Epithelial cell of esophagus (primary cell): ENCODE data around the gene C1QTNF3.
A peak's percentile ranks its signal among the peaks of the same experiment; 100 is the strongest.

Source experiments
- DNase-seq: peaks from one replicate; pipeline ENCODE4 v3.0.0; 2010; ENCODE audit warnings: low read depth
- H3K4me3 ChIP-seq: 2 replicates; pipeline ENCODE4 v1.5.1; 2011; ENCODE audit warnings: mild to moderate bottlenecking, low read length, control low read depth
- TF ChIP-seq, protein P1 (sequence below): IDR thresholded peaks from 2 replicates; pipeline ENCODE4 v1.5.1; 2011; ENCODE audit warnings: low read depth, mild to moderate bottlenecking, low read length, control low read depth, inconsistent platforms; ENCODE audit not compliant: insufficient read depth; ENCODE audit errors: missing control alignments

Gene C1QTNF3

DNA sequence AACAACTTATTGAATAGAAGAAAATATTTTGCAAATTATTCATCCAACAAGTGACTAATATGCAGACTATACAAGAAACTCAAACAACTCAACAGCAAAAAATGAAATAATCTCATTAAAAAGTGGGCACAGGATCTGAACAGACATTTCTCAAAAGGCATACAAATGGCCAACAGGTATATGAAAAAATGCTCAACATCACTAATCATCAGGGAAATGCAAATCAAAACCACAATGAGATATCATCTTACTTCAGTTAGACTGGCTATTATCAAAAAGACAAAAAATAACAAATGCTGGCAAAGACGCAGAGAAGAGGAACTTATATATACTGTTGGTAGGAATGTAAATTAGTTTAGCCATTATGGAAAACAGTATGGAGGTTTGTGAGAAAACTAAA is 33.4 kb downstream of the C1QTNF3 start:
- DNase-seq: peak; percentile 26
- TF ChIP-seq, protein P1, sequence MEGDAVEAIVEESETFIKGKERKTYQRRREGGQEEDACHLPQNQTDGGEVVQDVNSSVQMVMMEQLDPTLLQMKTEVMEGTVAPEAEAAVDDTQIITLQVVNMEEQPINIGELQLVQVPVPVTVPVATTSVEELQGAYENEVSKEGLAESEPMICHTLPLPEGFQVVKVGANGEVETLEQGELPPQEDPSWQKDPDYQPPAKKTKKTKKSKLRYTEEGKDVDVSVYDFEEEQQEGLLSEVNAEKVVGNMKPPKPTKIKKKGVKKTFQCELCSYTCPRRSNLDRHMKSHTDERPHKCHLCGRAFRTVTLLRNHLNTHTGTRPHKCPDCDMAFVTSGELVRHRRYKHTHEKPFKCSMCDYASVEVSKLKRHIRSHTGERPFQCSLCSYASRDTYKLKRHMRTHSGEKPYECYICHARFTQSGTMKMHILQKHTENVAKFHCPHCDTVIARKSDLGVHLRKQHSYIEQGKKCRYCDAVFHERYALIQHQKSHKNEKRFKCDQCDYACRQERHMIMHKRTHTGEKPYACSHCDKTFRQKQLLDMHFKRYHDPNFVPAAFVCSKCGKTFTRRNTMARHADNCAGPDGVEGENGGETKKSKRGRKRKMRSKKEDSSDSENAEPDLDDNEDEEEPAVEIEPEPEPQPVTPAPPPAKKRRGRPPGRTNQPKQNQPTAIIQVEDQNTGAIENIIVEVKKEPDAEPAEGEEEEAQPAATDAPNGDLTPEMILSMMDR: no peak
- H3K4me3 ChIP-seq: no peak overlapping the region

GRCh38 chr5:34008802-34009201 is 34.2 kb downstream of the C1QTNF3 start:
- TF ChIP-seq, protein P1: no peak
- no peak for DNase-seq
- H3K4me3 ChIP-seq: peak overlapping the region; percentile 77

DNA sequence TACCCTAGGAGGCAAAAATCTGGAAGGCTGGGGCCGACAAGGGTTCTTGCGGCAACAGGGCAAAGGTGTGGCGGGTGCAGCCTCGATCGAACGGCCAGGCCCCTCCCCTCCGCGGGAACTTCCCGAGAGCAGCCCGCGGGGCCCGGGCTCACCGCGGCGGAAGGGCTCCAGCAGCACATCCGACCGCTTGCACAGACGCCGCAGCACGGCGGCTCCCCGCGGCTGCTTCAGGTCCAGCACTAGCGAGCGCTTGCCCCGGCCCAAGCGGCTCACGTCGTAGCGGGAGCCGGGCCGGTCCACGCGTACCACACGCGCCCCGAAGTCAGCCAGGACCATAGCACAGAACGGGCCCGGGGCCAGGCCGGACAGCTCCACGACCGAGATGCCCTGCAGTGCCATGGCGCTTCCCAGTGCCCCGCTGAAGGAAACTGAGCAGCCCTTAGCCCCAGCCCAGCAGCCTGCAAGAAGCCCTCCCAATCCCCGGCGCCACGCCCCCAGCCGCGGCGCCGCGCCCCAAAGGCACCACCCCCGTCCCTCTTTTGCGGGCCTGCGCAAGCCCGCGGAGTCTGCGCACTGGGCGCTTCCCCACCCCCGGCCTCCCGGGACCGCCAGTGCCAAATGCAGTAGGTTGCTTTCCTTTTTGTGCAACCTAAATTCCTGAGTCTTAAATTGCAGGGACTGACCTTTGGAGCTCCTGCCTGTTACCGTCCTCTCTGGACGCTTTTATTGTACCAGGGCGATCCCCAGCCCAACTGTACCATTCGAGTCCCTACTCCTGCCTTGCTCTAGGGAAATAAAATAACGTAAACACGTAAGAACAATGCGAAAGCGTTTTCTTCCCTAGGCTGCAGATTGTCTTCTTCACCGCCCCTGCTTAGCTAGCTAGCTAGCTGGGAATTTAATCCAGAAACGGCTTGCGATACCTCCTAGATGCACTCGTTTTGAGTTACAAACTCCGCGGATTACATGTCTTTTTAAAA is 35.1 kb downstream of the C1QTNF3 start, which contains the start of gene AMACR:
Gene AMACR (minus strand): TSS at position 430 of the 980 bp plus-strand sequence. CDS start 31 bp downstream, at position 399.
- DNase-seq: peak; percentile 94
- TF ChIP-seq, protein P1: no peak
- peak within 1 kb of the TSS; percentile 77 for H3K4me3 ChIP-seq

DNA sequence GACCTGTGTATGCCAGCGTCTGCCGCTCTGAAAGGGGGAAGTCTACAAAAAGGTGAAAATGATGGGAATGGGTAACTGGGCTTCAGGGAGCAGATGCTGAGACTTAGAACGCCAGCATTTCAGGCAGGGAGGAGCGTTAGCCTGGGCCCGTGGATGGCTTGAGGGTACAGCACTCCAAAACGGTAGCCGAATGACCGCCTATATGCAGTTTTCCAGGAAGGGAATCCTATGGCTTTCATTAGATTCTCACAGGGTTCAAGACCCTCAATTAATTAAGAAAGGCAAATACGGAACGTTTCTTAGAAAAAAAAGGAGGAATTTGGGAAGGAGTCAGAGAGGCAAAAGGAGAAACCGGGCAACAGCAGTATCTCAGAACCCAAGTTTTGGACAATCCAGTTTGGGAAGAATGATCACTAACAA is 35.8 kb downstream of the C1QTNF3 start:
- H3K4me3 ChIP-seq: peak overlapping the region; percentile 77
- TF ChIP-seq, protein P1: no peak
- no peak for DNase-seq

GRCh38 chr5:34005681-34006080 is 37.3 kb downstream of the C1QTNF3 start:
- no peak overlapping the region for H3K4me3 ChIP-seq
- TF ChIP-seq, protein P1: no peak
- DNase-seq: no peak

DNA sequence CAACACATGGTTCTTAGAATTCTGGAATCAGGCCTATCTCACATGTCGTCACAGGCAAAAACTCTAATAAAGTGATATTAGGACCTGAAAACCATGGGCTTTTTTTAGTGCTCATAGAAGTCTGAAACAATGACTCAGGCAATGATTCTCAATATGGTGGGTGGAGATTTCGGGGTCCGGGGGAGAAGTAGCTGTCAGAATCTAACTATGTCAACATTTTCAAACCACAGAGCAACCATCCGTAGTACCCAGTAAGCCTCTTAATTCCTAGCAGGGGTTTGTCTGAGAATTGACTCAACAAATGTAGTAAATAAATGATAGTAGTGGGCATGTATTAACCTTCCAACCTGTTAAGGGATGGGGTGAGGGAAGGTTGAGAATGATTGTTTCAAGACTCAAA is 37.8 kb downstream of the C1QTNF3 start:
- DNase-seq: no peak
- TF ChIP-seq, protein P1: no peak
- H3K4me3 ChIP-seq: no peak overlapping the region

DNA sequence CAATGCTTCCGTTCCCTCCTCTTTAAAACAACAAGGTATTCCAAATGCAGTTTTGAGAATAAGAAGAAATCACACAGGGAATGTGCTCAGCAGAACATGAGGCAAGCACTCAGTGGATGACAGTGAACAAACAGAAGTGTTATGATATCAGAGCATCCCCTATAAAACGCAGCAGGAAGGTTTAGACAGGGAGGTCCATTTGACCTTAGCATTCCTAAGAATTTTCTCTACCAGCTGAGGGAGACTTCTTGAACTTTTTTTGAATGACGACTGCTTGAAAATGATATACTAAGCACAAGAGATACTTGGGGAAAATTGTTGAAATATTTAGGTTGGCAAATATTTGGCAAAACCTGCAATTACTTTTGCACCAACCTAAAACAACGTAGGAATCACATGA is 39.1 kb downstream of the C1QTNF3 start:
- TF ChIP-seq, protein P1: no peak

More for the DNA sequence above, 39.1 kb downstream of the C1QTNF3 start:
- H3K4me3 ChIP-seq: no peak overlapping the region
- no peak for DNase-seq
